A549 (cell line): Measurements from ENCODE around the gene SORCS2. TPM values are rescaled to one million over a fixed set of nuclear protein-coding genes. Genes with fewer than 3 reads are reported as not detected.

Experiments used
- ATAC-seq, 2 experiments: fragments of 200-7000 bp in 1 of 2; fragments of >200 bp in 1 of 2; cut with Nextera tagmentation in 1 of 2; cut with Tn5 transposase in 1 of 2; 3 replicates each; pipeline versions ENCODE4 v1.8.0 to v1.9.1; 2018 to 2020; ENCODE audit warnings: mild to moderate bottlenecking in 1 of 2, moderate library complexity in 1 of 2
- CTCF ChIA-PET: fragments of 300-600 bp; sonication (Branson Sonifier 250); formaldehyde crosslinking; extraction: SDS; loops from one replicate; lab custom pipeline; 2021; ENCODE audit warnings: antibody characterized with exemption, inconsistent platforms; lab: Yijun Ruan, JAX
- POLR2A ChIA-PET: fragments of 350-600 bp; formaldehyde crosslinking; extraction: SDS; loops from one replicate; lab custom pipeline; 2021; ENCODE audit warnings: antibody characterized with exemption, inconsistent platforms; lab: Yijun Ruan, JAX
- DNase-seq, 2 experiments: peaks; one replicate each; pipeline versions ENCODE4 v3.0.0 to v3.0.0-alpha.2; 2011 to 2016; ENCODE audit warnings: low read depth in 1 of 2, low spot score in 1 of 2
- FAIRE-seq: peaks from 2 replicates; lab custom pipeline; 2011; peaks lifted over from hg19 to GRCh38; lab: Jason Lieb, UNC
- H3K27ac ChIP-seq, 2 experiments: fragments of >200 bp; sonication (Bioruptor Twin); formaldehyde crosslinking; 3 replicates each; pipeline ENCODE4 v1.5.1; 2016 to 2017
- H3K4me1 ChIP-seq: fragments of >200 bp; sonication (Bioruptor Twin); formaldehyde crosslinking; 3 replicates; pipeline ENCODE4 v1.6.1; 2016
- H3K4me2 ChIP-seq: fragments of >200 bp; sonication (Bioruptor Twin); formaldehyde crosslinking; 3 replicates; pipeline ENCODE4 v1.6.1; 2016
- H3K4me3 ChIP-seq: fragments of >200 bp; sonication (Bioruptor Twin); formaldehyde crosslinking; 3 replicates; pipeline ENCODE4 v1.5.1; 2016
- H3K9me3 ChIP-seq: fragments of >200 bp; sonication (Bioruptor Twin); formaldehyde crosslinking; 3 replicates; pipeline ENCODE4 v1.6.1; 2016
- CBX8 ChIP-seq: fragments of 200-600 bp; sonication (generic); IDR thresholded peaks from 2 replicates; pipeline ENCODE4 v1.6.1; 2016
- EHF ChIP-seq: fragments of 250-450 bp; sonication (Bioruptor Pico); IDR thresholded peaks from 2 replicates; pipeline ENCODE4 v1.5.0; 2020; ENCODE audit warnings: mild to moderate bottlenecking
- ESRRA ChIP-seq: fragments of 150-350 bp; IDR thresholded peaks from 2 replicates; pipeline ENCODE4 v1.6.1; 2014; ENCODE audit warnings: mild to moderate bottlenecking, low read length, borderline replicate concordance
- FOSL2 ChIP-seq, 2 experiments: fragments of 450-650 bp in 1 of 2; fragments of >200 bp in 1 of 2; sonication (Bioruptor Twin) in 1 of 2; formaldehyde crosslinking; IDR thresholded peaks; 2 replicates each; pipeline versions ENCODE4 v1.5.0 to v1.6.1; 2016 to 2020; ENCODE audit warnings: mild to moderate bottlenecking in 1 of 2, moderate library complexity in 1 of 2
- HDAC2 ChIP-seq: fragments of 200-600 bp; sonication (generic); IDR thresholded peaks from 2 replicates; pipeline ENCODE4 v1.6.1; 2016
- HES2 ChIP-seq: fragments of >200 bp; sonication (Bioruptor Twin); formaldehyde crosslinking; IDR thresholded peaks from 2 replicates; pipeline ENCODE4 v1.6.1; 2016
- HEYL ChIP-seq: fragments of 250-450 bp; sonication (Bioruptor Pico); IDR thresholded peaks from 2 replicates; pipeline ENCODE4 v1.8.0; 2021; ENCODE audit warnings: mild to moderate bottlenecking, moderate library complexity
- HOXA7 ChIP-seq: fragments of 250-450 bp; sonication (Bioruptor Pico); IDR thresholded peaks from 2 replicates; pipeline ENCODE4 v1.5.0; 2020; ENCODE audit warnings: mild to moderate bottlenecking, moderate library complexity
- HOXB5 ChIP-seq: fragments of 250-450 bp; sonication (Bioruptor Pico); IDR thresholded peaks from 2 replicates; pipeline ENCODE4 v1.5.0; 2020; ENCODE audit warnings: mild to moderate bottlenecking, moderate library complexity
- JUNB ChIP-seq: fragments of >200 bp; sonication (Bioruptor Twin); formaldehyde crosslinking; IDR thresholded peaks from 2 replicates; pipeline ENCODE4 v1.6.1; 2016
- KDM5A ChIP-seq: fragments of 200-600 bp; sonication (generic); IDR thresholded peaks from 2 replicates; pipeline ENCODE4 v1.6.1; 2016; ENCODE audit warnings: antibody characterized with exemption, mild to moderate bottlenecking
- MAFK ChIP-seq: fragments of 450-650 bp; IDR thresholded peaks from 2 replicates; pipeline ENCODE4 v1.6.1; 2014; ENCODE audit not compliant: partially characterized antibody
- MYC ChIP-seq: IDR thresholded peaks from 2 replicates; pipeline ENCODE4 v1.6.1; 2012; ENCODE audit warnings: mild to moderate bottlenecking, inconsistent platforms, low read length, improper control_type of control experiment, borderline replicate concordance
- NFE2L2 ChIP-seq: fragments of 150-350 bp; conservative IDR thresholded peaks from 2 replicates; pipeline ENCODE4 v1.6.1; 2014; ENCODE audit warnings: low read length
- NPAS2 ChIP-seq: fragments of 250-450 bp; sonication (Bioruptor Pico); IDR thresholded peaks from 2 replicates; pipeline ENCODE4 v1.8.0; 2022; ENCODE audit warnings: mild to moderate bottlenecking, moderate library complexity, borderline replicate concordance
- POLR2AphosphoS2 ChIP-seq: conservative IDR thresholded peaks from 2 replicates; pipeline ENCODE4 v1.6.1; 2012; ENCODE audit warnings: low read length, improper control_type of control experiment, inconsistent platforms
- RAD21 ChIP-seq, 2 experiments: fragments of >200 bp in 1 of 2; sonication (Bioruptor Twin) in 1 of 2; formaldehyde crosslinking in 1 of 2; IDR thresholded peaks in 1 of 2; conservative IDR thresholded peaks in 1 of 2; 2 replicates in 1 of 2; 3 replicates in 1 of 2; pipeline ENCODE4 v1.6.1; 2012 to 2018; ENCODE audit warnings: inconsistent platforms in 1 of 2
- RARB ChIP-seq: fragments of 250-450 bp; sonication (Bioruptor Pico); IDR thresholded peaks from 2 replicates; pipeline ENCODE4 v1.8.0; 2021; ENCODE audit warnings: mild to moderate bottlenecking, moderate library complexity
- RFX5 ChIP-seq: fragments of 450-650 bp; IDR thresholded peaks from 2 replicates; pipeline ENCODE4 v1.7.1; 2014; ENCODE audit warnings: antibody characterized with exemption, mild to moderate bottlenecking, moderate library complexity
- SMC3 ChIP-seq: fragments of >200 bp; sonication (Bioruptor Twin); formaldehyde crosslinking; IDR thresholded peaks from 3 replicates; pipeline ENCODE4 v1.6.1; 2018; ENCODE audit warnings: inconsistent platforms
- TP53 ChIP-seq: fragments of 250-450 bp; sonication (Bioruptor Pico); IDR thresholded peaks from 2 replicates; pipeline ENCODE4 v1.5.0; 2021; ENCODE audit warnings: mild to moderate bottlenecking, moderate library complexity
- ZNF302 ChIP-seq: fragments of 250-450 bp; sonication (Bioruptor Pico); IDR thresholded peaks from 2 replicates; pipeline ENCODE4 v1.9.0; 2021; ENCODE audit warnings: inconsistent platforms, mild to moderate bottlenecking, moderate library complexity
- ZSCAN20 ChIP-seq: fragments of 250-450 bp; sonication (Bioruptor Pico); IDR thresholded peaks from 2 replicates; pipeline ENCODE4 v1.8.0; 2022; ENCODE audit warnings: mild to moderate bottlenecking, moderate library complexity
- WGBS: methylation state at CpG from one replicate; pipeline ENCODE4 v1.1.6; 2017; ENCODE audit errors: missing lambda C conversion rate; 5-methylcytosine and 5-hydroxymethylcytosine counted together
- polyA plus RNA-seq, 4 experiments: library from polyadenylated mRNA; depleted of rRNA in 3 of 4; stranded (reverse); fragments of >200 nt; fragmentation: RNase III in 1 of 4; extraction: RNeasy Plus Mini Kit Qiagen cat#74134 plus additional on column Dnase treatment in 1 of 4; gene quantifications; 2 replicates in 3 of 4; 3 replicates in 1 of 4; pipeline ENCODE4 v1.2.3, GENCODE V29; 2011 to 2017
- TF ChIP-seq, protein P1 (sequence below): fragments of 200-600 bp; sonication (generic); IDR thresholded peaks from 2 replicates; pipeline ENCODE4 v1.6.1; 2016; ENCODE audit warnings: antibody characterized with exemption, mild to moderate bottlenecking, moderate library complexity

The SORCS2 gene
- polyA plus RNA-seq, 2 of the 4 experiments (the other 2 are of a cell fraction): 1.4 to 4.6 TPM

- DNase-seq: no peak
- TF ChIP-seq POLR2AphosphoS2: no peak
- TF ChIP-seq JUNB: no peak
- no peak for TF ChIP-seq CBX8
- no peak for TF ChIP-seq NPAS2 (CRISPR knock-in tag)
- Histone ChIP-seq H3K4me1 (no peaks in the 10 kb centered on the region), H3K4me3 (no peak overlapping the region), H3K27ac (no peak overlapping the region), H3K9me3 (no peaks in the 10 kb centered on the region; the same call in 2 of the 3 replicates), H3K4me2 (no peak overlapping the region)
- WGBS: 86% methylated on average over 6 of the region's 8 CpGs
- POLR2A ChIA-PET: no interaction called here
- FAIRE-seq: no peak
- no peak for ATAC-seq
- CTCF ChIA-PET: interaction anchor here (1.0 to 2.2 kb wide), 2 partner anchors 79 to 82 kb away, joined by 4 to 9 read pairs; partner anchors contain the start of gene SORCS2
Measured at GRCh38 chr4:7273738-7274297, 81.5 kb downstream of the SORCS2 start.

DNA sequence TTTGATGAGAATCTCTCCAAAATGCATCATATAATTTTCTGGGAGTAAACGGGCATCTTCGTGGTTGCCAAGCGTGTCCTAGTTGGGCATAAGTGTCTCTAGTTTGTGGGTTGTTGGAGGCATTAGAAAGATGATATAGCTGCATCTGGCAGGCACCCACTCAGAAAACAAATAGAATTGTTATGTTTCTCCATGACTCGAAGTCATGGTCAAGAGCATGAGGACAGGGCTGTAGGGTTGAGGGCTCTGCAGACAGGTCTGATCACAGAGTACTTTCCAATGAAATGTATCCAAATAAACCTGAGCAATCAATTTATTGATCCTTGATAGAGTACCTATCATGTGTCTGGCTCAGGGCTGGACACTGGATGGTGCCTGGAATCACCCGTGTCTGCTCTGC is 82.7 kb downstream of the SORCS2 start:
- ChIA-PET CTCF (no interaction called here), POLR2A (no interaction called here)
- WGBS: 67% methylated on average over 5 of the region's 5 CpGs
- FAIRE-seq (no peak), DNase-seq (no peak), ATAC-seq (no peak)
- no peak overlapping the region for H3K4me2 ChIP-seq
- TF ChIP-seq RARB (CRISPR knock-in tag) (no peak), FOSL2 (IDR thresholded peaks at IDR 0.05) (no peak), FOSL2 (CRISPR knock-in tag; IDR thresholded peaks at IDR 0.05) (no peak), EHF (CRISPR knock-in tag) (no peak), SMC3 (no peak), NFE2L2 (no peak), TP53 (CRISPR knock-in tag) (no peak), HEYL (CRISPR knock-in tag) (no peak), ESRRA (no peak)
- H3K27ac ChIP-seq: no peak overlapping the region
- H3K9me3 ChIP-seq: no peaks in the 10 kb centered on the region; the same call in 2 of the 3 replicates
- H3K4me1 ChIP-seq: no peaks in the 10 kb centered on the region
- no peak overlapping the region for H3K4me3 ChIP-seq

DNA sequence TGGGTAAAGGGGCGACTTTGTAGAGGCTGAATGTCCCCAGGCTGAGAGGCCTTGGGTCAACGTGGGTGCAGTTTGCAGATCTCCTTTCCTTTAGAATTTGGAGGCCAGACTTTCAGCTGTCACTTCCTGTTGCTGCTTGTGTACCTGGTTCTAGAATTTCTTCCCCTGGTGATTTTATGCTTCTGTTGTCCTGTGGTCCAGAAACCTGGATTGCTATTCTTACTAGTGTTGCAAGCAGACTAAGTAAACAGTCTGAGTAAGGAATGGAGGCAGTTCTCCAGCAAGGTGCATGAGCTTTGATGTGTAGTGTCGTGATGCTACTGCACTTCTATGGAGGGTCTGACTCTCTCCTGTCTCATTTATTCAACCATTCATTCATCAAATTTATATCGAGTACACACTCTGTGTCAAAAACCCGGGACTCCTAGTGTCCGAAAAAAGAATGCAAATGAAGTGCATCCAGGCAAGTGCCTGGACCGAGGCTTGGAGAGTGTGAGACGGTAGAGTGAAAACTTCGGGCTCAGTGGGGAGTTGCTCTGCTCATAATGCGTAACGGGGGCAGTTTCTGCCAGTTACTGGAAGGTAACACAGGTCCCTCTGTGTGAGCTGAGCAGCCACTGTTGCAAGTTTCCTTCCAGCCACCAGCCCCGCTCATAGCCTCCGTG is 83.3 kb downstream of the SORCS2 start:
- POLR2A ChIA-PET: no interaction called here
- no peak for FAIRE-seq
- DNase-seq: no peak
- Histone ChIP-seq H3K4me1 (no peaks in the 10 kb centered on the region), H3K4me2 (no peak overlapping the region), H3K4me3 (no peak overlapping the region), H3K9me3 (no peaks in the 10 kb centered on the region; the same call in 2 of the 3 replicates), H3K27ac (no peak overlapping the region)
- no peak for ATAC-seq
- CTCF ChIA-PET: interaction anchor here (1.0 to 1.2 kb wide), 2 partner anchors 20 to 69 kb away, joined by 3 to 4 read pairs; no protein-coding TSS in a partner anchor
- TF ChIP-seq RFX5 (no peak), MAFK (no peak), EHF (CRISPR knock-in tag) (no peak), MYC (no peak), JUNB (no peak), NFE2L2 (no peak), ZNF302 (CRISPR knock-in tag) (no peak), ZSCAN20 (CRISPR knock-in tag) (no peak), RAD21 (conservative IDR thresholded peaks at IDR 0.05 in 1 of 2, IDR thresholded peaks at IDR 0.05 in 1 of 2) (no peak), HEYL (CRISPR knock-in tag) (no peak), KDM5A (no peak), POLR2AphosphoS2 (no peak), HOXB5 (no peak), RARB (CRISPR knock-in tag) (no peak), HOXA7 (CRISPR knock-in tag) (no peak), HDAC2 (no peak), HES2 (no peak)
- TF ChIP-seq, protein P1, sequence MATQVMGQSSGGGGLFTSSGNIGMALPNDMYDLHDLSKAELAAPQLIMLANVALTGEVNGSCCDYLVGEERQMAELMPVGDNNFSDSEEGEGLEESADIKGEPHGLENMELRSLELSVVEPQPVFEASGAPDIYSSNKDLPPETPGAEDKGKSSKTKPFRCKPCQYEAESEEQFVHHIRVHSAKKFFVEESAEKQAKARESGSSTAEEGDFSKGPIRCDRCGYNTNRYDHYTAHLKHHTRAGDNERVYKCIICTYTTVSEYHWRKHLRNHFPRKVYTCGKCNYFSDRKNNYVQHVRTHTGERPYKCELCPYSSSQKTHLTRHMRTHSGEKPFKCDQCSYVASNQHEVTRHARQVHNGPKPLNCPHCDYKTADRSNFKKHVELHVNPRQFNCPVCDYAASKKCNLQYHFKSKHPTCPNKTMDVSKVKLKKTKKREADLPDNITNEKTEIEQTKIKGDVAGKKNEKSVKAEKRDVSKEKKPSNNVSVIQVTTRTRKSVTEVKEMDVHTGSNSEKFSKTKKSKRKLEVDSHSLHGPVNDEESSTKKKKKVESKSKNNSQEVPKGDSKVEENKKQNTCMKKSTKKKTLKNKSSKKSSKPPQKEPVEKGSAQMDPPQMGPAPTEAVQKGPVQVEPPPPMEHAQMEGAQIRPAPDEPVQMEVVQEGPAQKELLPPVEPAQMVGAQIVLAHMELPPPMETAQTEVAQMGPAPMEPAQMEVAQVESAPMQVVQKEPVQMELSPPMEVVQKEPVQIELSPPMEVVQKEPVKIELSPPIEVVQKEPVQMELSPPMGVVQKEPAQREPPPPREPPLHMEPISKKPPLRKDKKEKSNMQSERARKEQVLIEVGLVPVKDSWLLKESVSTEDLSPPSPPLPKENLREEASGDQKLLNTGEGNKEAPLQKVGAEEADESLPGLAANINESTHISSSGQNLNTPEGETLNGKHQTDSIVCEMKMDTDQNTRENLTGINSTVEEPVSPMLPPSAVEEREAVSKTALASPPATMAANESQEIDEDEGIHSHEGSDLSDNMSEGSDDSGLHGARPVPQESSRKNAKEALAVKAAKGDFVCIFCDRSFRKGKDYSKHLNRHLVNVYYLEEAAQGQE: no peak
- 59% methylated on average over 11 of the region's 13 CpGs for WGBS
